Activated CD4-positive, alpha-beta T cell treated with anti-CD3 and anti-CD28 coated beads for 24 hours (primary cell): ENCODE data around the gene BACE1.
"Not testable (repeated sequence)": the region's sequence is repeated elsewhere in the genome, so short reads cannot be mapped to it uniquely, and the experiment has no call there.

Experiments used
- DNase-seq, 2 donors: peaks; one replicate each; pipeline ENCODE4 v3.0.0-alpha.2; 2020; ENCODE audit warnings: low read depth in 2 of 2

The BACE1 gene

GRCh38 chr11:117316197-117316961 lies at the start of gene BACE1:
Gene BACE1, minus strand, starts transcription at chr11:117316256. Its CDS starts 461 bp downstream, at chr11:117315795.
- DNase-seq, result no peak

GRCh38 chr11:117361432-117361831 lies 45.4 kb upstream of the BACE1 start:
- no peak for DNase-seq

GRCh38 chr11:117356126-117356890 lies 40.3 kb upstream of the BACE1 start:
- DNase-seq, result no peak

GRCh38 chr11:117354550-117354949 lies 38.5 kb upstream of the BACE1 start:
- no peak for DNase-seq

- DNase-seq, result no peak
Observed at GRCh38 chr11:117345039-117345438, 29.0 kb upstream of the BACE1 start.

- DNase-seq, result no peak
Observed at GRCh38 chr11:117337076-117337475, 21.0 kb upstream of the BACE1 start.

- no peak for DNase-seq
Observed at GRCh38 chr11:117335399-117335798, 19.3 kb upstream of the BACE1 start.

- no peak for DNase-seq
Observed at GRCh38 chr11:117334896-117335295, 18.8 kb upstream of the BACE1 start.

- DNase-seq, result no peak
Observed at GRCh38 chr11:117333917-117334316, 17.9 kb upstream of the BACE1 start.

- no peak for DNase-seq
Observed at GRCh38 chr11:117332843-117333242, 16.8 kb upstream of the BACE1 start.

- DNase-seq, result no peak
Observed at GRCh38 chr11:117328375-117329010, 12.4 kb upstream of the BACE1 start.

- peak; percentile 89 for DNase-seq
Observed at GRCh38 chr11:117327567-117328374, 11.7 kb upstream of the BACE1 start, which contains the start of gene CEP164. Gene CEP164, plus strand, starts transcription at chr11:117327854. Its CDS starts 10,733 bp downstream, at chr11:117338587.

GRCh38 chr11:117327255-117327566 lies 11.2 kb upstream of the BACE1 start:
- not testable (repeated sequence) for DNase-seq

- no peak for DNase-seq
Observed at GRCh38 chr11:117319214-117319840, 3.3 kb upstream of the BACE1 start.

- DNase-seq, result no peak
Observed at GRCh38 chr11:117318738-117319137, 2.7 kb upstream of the BACE1 start.

- no peak for DNase-seq
Observed at GRCh38 chr11:117315285-117316196, 515 bp downstream of the BACE1 start.

GRCh38 chr11:117314840-117315239 lies 1.2 kb downstream of the BACE1 start:
- DNase-seq, result no peak

- no peak for DNase-seq
Observed at GRCh38 chr11:117313828-117314768, 2.0 kb downstream of the BACE1 start.

GRCh38 chr11:117313091-117313490 lies 3.0 kb downstream of the BACE1 start:
- no peak for DNase-seq
